RWPE2 (cell line): ENCODE data around the gene TRIM29.

Experiments
- ATAC-seq: fragments of 200-7000 bp; cut with Tn5 transposase; 3 replicates; pipeline ENCODE4 v1.9.1; 2021; ENCODE audit warnings: low read depth
- DNase-seq: peaks from one replicate; pipeline ENCODE4 v3.0.0-alpha.2; 2020; ENCODE audit warnings: low spot score
- H3K27ac ChIP-seq: fragments of 450-650 bp; 2 replicates; pipeline ENCODE4 v1.5.1; 2017; ENCODE audit warnings: mild to moderate bottlenecking; ENCODE audit not compliant: poor library complexity, severe bottlenecking
- H3K27me3 ChIP-seq: fragments of 250-450 bp; sonication (Bioruptor Pico); 2 replicates; pipeline ENCODE4 v1.5.1; 2021; ENCODE audit warnings: mild to moderate bottlenecking, moderate library complexity; ENCODE audit not compliant: insufficient read depth, poor library complexity, severe bottlenecking
- H3K36me3 ChIP-seq: fragments of 250-450 bp; sonication (Bioruptor Pico); 2 replicates; pipeline ENCODE4 v1.5.1; 2020; ENCODE audit warnings: low read depth, mild to moderate bottlenecking, moderate library complexity
- H3K4me1 ChIP-seq: fragments of 250-450 bp; sonication (Bioruptor Pico); 2 replicates; pipeline ENCODE4 v1.5.1; 2021; ENCODE audit warnings: mild to moderate bottlenecking, moderate library complexity; ENCODE audit not compliant: insufficient read depth, poor library complexity, severe bottlenecking
- H3K4me3 ChIP-seq: fragments of 250-450 bp; sonication (Bioruptor Pico); 2 replicates; pipeline ENCODE4 v1.5.1; 2021; ENCODE audit warnings: mild to moderate bottlenecking, moderate library complexity; ENCODE audit not compliant: severe bottlenecking
- H3K9me3 ChIP-seq: fragments of 250-450 bp; sonication (Bioruptor Pico); 2 replicates; pipeline ENCODE4 v1.5.1; 2021; ENCODE audit warnings: mild to moderate bottlenecking, moderate library complexity; ENCODE audit not compliant: severe bottlenecking
- TF ChIP-seq, protein P1 (sequence below): fragments of 450-650 bp; IDR thresholded peaks from one replicate; pipeline ENCODE4 v1.5.1; 2017; ENCODE audit warnings: mild to moderate bottlenecking, moderate library complexity; ENCODE audit not compliant: poor library complexity, severe bottlenecking

Gene TRIM29

DNA sequence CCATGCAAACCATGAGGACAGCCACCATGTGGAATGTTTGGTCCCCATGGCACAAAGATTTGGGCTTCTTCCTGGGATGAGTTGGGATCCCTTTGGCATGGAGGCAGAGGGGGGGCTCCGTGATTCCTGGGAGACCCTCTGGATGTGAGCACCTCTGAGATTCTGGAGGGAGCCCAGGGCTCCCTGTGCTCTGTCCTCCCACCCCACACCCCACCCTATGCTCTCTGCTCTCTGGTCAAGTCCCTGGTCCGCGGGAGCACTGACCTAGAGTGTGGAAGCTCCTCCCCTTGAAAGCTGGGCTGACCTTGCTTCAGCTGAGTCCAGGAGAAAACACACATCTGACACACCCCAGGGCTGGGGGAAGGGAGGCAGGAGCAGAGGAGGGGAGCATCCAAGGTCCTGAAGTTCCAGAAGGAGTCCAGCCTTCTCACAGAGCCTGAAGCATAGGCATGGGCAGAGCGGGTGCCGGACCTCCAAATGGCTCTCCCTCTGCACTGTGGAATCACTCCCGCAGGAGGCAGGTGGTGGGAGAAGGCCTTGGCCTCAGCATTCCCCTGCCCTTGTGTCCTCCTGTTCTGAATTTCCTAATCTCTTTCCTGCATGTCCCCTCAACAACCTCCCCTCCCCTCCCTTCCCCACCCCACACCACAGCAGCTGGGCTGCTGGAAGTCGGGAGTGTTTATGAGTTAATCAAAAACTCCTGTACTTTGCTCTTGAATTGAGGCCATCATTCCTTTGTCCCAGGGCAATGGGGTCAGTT, 47.2 kb upstream of the TRIM29 start:
- H3K36me3 ChIP-seq: no peaks in the 10 kb centered on the region
- H3K27ac ChIP-seq: no peak overlapping the region
- H3K9me3 ChIP-seq: no peaks in the 10 kb centered on the region
- no peak for ATAC-seq
- no peak overlapping the region for H3K4me3 ChIP-seq
- no peak for DNase-seq
- peaks cover 5% of the 10 kb centered on the region for H3K4me1 ChIP-seq
- TF ChIP-seq, protein P1, sequence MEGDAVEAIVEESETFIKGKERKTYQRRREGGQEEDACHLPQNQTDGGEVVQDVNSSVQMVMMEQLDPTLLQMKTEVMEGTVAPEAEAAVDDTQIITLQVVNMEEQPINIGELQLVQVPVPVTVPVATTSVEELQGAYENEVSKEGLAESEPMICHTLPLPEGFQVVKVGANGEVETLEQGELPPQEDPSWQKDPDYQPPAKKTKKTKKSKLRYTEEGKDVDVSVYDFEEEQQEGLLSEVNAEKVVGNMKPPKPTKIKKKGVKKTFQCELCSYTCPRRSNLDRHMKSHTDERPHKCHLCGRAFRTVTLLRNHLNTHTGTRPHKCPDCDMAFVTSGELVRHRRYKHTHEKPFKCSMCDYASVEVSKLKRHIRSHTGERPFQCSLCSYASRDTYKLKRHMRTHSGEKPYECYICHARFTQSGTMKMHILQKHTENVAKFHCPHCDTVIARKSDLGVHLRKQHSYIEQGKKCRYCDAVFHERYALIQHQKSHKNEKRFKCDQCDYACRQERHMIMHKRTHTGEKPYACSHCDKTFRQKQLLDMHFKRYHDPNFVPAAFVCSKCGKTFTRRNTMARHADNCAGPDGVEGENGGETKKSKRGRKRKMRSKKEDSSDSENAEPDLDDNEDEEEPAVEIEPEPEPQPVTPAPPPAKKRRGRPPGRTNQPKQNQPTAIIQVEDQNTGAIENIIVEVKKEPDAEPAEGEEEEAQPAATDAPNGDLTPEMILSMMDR: no peak
- H3K27me3 ChIP-seq: no peaks in the 10 kb centered on the region

DNA sequence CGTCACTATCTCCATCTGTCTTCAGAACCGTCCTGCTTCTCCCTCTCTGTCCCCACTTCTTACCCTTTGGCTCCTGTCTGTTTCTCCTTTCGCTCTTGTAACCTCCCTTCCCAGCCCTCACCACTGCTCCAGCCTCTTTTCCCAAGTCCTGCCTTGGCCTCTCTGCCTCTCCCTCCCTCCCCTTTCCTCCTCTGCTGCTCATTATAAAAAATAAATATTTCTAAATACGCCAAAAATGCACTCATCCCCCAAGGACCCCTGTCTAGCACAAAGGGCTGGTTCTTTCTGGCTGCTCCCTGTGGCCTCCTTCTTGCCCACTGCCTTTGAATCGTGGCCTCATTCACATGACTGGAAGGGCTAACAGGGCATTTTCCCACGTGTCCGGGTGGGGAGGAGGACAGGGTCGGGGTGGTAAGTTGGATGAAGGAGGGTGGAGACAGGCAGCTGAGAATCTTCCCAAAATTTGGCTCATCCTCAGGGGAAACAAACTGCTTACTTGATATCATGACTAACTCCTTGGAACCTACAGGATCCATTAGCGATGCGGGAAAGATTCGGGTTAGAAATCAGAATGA, 46.5 kb upstream of the TRIM29 start:
- Histone ChIP-seq H3K36me3 (no peaks in the 10 kb centered on the region), H3K27ac (no peak overlapping the region), H3K9me3 (no peaks in the 10 kb centered on the region), H3K27me3 (no peaks in the 10 kb centered on the region), H3K4me1 (peaks cover 5% of the 10 kb centered on the region), H3K4me3 (no peak overlapping the region)
- ATAC-seq (no peak), DNase-seq (no peak)
- TF ChIP-seq, protein P1: no peak

DNA sequence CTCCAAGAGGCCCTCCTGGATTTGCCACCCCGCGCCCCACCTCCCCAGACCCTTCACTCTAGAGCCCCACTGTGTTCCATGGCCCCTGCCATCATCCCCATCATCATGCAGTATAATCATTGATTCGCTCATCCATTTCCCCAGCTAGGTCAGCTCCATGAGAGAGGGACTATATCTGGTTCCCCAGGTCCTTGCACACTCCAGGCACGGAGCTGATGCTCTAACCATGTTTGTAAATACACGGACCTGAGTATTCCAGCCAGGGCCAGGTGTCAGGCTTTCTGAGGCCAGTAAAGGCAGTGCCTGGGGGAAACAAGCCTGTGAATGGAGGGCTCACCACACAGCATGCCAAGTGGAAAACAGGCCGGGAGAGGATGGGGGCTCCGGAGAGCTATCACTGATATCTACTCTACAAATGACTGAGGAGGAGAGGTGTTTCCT, 45.8 kb upstream of the TRIM29 start:
- TF ChIP-seq, protein P1: no peak
- no peaks in the 10 kb centered on the region for H3K27me3 ChIP-seq
- DNase-seq: no peak
- no peak overlapping the region for H3K27ac ChIP-seq
- H3K4me3 ChIP-seq: no peak overlapping the region
- no peaks in the 10 kb centered on the region for H3K9me3 ChIP-seq
- ATAC-seq: no peak
- no peaks in the 10 kb centered on the region for H3K36me3 ChIP-seq
- peaks cover 5% of the 10 kb centered on the region for H3K4me1 ChIP-seq

DNA sequence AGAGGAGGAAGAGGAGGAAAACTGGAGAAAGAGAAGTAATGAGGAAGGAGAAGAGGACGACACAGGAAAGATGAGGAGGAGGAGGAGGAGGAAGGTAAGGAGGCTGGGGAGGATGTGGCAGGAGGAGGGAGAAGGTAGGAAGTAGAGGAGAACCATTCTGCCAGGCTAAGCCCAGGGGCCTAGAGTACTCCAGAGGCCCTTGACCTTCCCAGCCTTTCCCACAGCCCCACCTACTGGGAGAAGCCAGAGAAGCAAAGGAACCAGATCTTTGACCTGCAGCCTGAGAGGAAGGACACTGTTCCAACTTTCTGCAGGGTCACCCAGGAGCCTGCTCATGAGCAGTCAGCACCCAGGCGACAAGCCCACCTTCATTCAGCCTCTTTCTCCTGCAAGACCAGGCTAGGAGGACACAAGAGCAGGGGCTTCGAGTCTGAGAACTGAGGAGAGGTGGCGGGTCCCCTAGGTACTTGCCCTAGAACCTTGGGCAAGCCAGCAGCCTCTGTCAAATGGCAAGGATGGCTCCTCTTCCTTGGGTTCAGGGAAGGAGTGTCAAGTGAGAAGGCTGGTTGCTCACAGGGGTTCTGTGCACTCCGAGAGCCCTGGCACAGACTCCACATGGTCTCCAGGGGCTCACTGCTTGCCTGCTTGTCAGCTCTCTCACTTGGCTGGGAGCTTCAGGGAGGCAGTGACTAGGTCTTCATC, 45.0 kb upstream of the TRIM29 start:
- no peak for DNase-seq

More for the DNA sequence above, 45.0 kb upstream of the TRIM29 start:
- TF ChIP-seq, protein P1: peak; percentile 32
- Histone ChIP-seq H3K27me3 (no peaks in the 10 kb centered on the region), H3K36me3 (no peaks in the 10 kb centered on the region), H3K4me3 (no peak overlapping the region), H3K9me3 (no peaks in the 10 kb centered on the region), H3K4me1 (peaks cover 5% of the 10 kb centered on the region), H3K27ac (no peak overlapping the region)
- peak; percentile 50; the same call in 1 of the 3 replicates for ATAC-seq
